Right atrium auricular region (tissue), 2 donors: ENCODE results near the gene C11orf68. TPM values are rescaled to one million over a fixed set of nuclear protein-coding genes. Genes with fewer than 3 reads are reported as not detected.

Experiments
- DNase-seq: peaks from one replicate; pipeline ENCODE4 v3.0.0-alpha.2; 2019; ENCODE audit warnings: low spot score
- H3K27ac ChIP-seq, 2 donors: fragments of 200-600 bp; sonication (generic); 1 replicate in 1 of 2; 2 replicates in 1 of 2; pipeline ENCODE4 v1.5.1; 2016 to 2019
- H3K27me3 ChIP-seq, 2 donors: fragments of 200-600 bp; sonication (generic); one replicate each; pipeline versions ENCODE4 v1.5.1 to v1.6.0; 2017 to 2019
- H3K36me3 ChIP-seq: fragments of 200-600 bp; sonication (generic); one replicate; pipeline ENCODE4 v1.5.1; 2016
- H3K4me1 ChIP-seq, 2 donors: fragments of 200-600 bp; sonication (generic); one replicate each; pipeline versions ENCODE4 v1.5.1 to v1.6.0; 2017 to 2019
- H3K4me3 ChIP-seq, 2 donors: fragments of 200-600 bp; sonication (generic); 1 replicate in 1 of 2; 2 replicates in 1 of 2; pipeline ENCODE4 v1.5.1; 2017 to 2019; ENCODE audit warnings: mild to moderate bottlenecking in 1 of 2, moderate library complexity in 1 of 2
- H3K9me3 ChIP-seq, 2 donors: fragments of 200-600 bp; sonication (generic); one replicate each; pipeline ENCODE4 v1.5.1; 2019
- CTCF ChIP-seq, 2 donors: fragments of 200-600 bp; sonication (generic); IDR thresholded peaks; one replicate each; pipeline ENCODE4 v1.5.1; 2019; ENCODE audit warnings: antibody characterized with exemption in 2 of 2
- total RNA-seq, 2 donors: library from RNA; depleted of rRNA; stranded (reverse); fragments of >200 nt; gene quantifications; one replicate each; pipeline ENCODE4 v1.1.0, GENCODE V29; 2016

The C11orf68 gene
- total RNA-seq, 2 donors from 2014 or later, result 13.9 to 23.5 TPM

- Histone ChIP-seq H3K27ac (peak overlapping the region in 1 of 2 donors; percentile 88), H3K27me3 (no peaks in the 10 kb centered on the region), H3K36me3 (peaks cover 12% of the 10 kb centered on the region), H3K4me1 (peaks cover 0 to 45% of the 10 kb centered on the region in 2 donors), H3K4me3 (peak overlapping the region; percentile 98 to 99), H3K9me3 (no peaks in the 10 kb centered on the region)
- TF ChIP-seq CTCF (IDR thresholded peaks at IDR 0.05), result no peak
- no peak for DNase-seq
Measured at GRCh38 chr11:65920372-65920802, 1.5 kb upstream of the C11orf68 start.

GRCh38 chr11:65919573-65920371 is 910 bp upstream of the C11orf68 start:
- H3K36me3 ChIP-seq, result peaks cover 12% of the 10 kb centered on the region
- H3K4me1 ChIP-seq, result peaks cover 0 to 51% of the 10 kb centered on the region in 2 donors
- no peak for DNase-seq
- H3K4me3 ChIP-seq, result peak overlapping the region; percentile 98 to 99
- H3K9me3 ChIP-seq, result no peaks in the 10 kb centered on the region
- TF ChIP-seq CTCF (IDR thresholded peaks at IDR 0.05), result no peak
- H3K27me3 ChIP-seq, result no peaks in the 10 kb centered on the region
- H3K27ac ChIP-seq, result peak overlapping the region; percentile 88 to 96

GRCh38 chr11:65919141-65919572 is 295 bp upstream of the C11orf68 start, which contains the start of gene DRAP1:
DRAP1 (plus strand) TSS chr11:65919426; CDS start chr11:65919502, 76 bp downstream.
- TF ChIP-seq CTCF (IDR thresholded peaks at IDR 0.05), result no peak
- peak within 1 kb of the TSS; percentile 98 to 99 for H3K4me3 ChIP-seq
- DNase-seq, result peak; percentile 98
- no peaks in the 10 kb centered on the region for H3K9me3 ChIP-seq
- H3K27ac ChIP-seq, result peak within 1 kb of the TSS; percentile 93 to 96
- H3K27me3 ChIP-seq, result no peaks in the 10 kb centered on the region
- H3K4me1 ChIP-seq, result peaks cover 0 to 53% of the 10 kb centered on the region in 2 donors
- H3K36me3 ChIP-seq, result peaks cover 12% of the 10 kb centered on the region

- H3K27me3 ChIP-seq, result no peaks in the 10 kb centered on the region
- no peak for TF ChIP-seq CTCF (IDR thresholded peaks at IDR 0.05)
- peak overlapping the region; percentile 98 to 99 for H3K4me3 ChIP-seq
- peaks cover 0 to 53% of the 10 kb centered on the region in 2 donors for H3K4me1 ChIP-seq
- peak overlapping the region; percentile 93 to 97 for H3K27ac ChIP-seq
- H3K9me3 ChIP-seq, result no peaks in the 10 kb centered on the region
- peaks cover 6% of the 10 kb centered on the region for H3K36me3 ChIP-seq
- DNase-seq, result no peak
Measured at GRCh38 chr11:65917434-65918210, 1.2 kb downstream of the C11orf68 start.

- H3K9me3 ChIP-seq, result no peaks in the 10 kb centered on the region
- no peak for TF ChIP-seq CTCF (IDR thresholded peaks at IDR 0.05)
- no peak for DNase-seq
- peak overlapping the region; percentile 93 to 97 for H3K27ac ChIP-seq
- H3K27me3 ChIP-seq, result no peaks in the 10 kb centered on the region
- peak overlapping the region in 1 of 2 donors; percentile 98 for H3K4me3 ChIP-seq
- H3K4me1 ChIP-seq, result peaks cover 0 to 56% of the 10 kb centered on the region in 2 donors
- peaks cover under 1% of the 10 kb centered on the region for H3K36me3 ChIP-seq
Measured at GRCh38 chr11:65917077-65917433, 1.8 kb downstream of the C11orf68 start.
